MCF 10A (cell line): ENCODE results near the gene HSPH1. TPM values are rescaled to one million over a fixed set of nuclear protein-coding genes. Genes with fewer than 3 reads are reported as not detected.

Source experiments
- BruUV-seq: library from RNA; stranded (reverse); fragments of 400-500 nt; replicated peaks from 2 replicates; lab custom pipeline; 2021; lab: Mats Ljungman, UMichigan
- CTCF ChIA-PET: fragments of 300-600 bp; sonication (Branson Sonifier 250); formaldehyde crosslinking; extraction: SDS; loops from one replicate; lab custom pipeline; 2021; ENCODE audit warnings: antibody characterized with exemption, inconsistent platforms; lab: Yijun Ruan, JAX
- POLR2A ChIA-PET: fragments of 300-600, 350-650 bp; sonication (Branson Sonifier 250); formaldehyde crosslinking; extraction: SDS; loops from one replicate; lab custom pipeline; 2020; ENCODE audit warnings: antibody characterized with exemption, inconsistent platforms; lab: Yijun Ruan, JAX
- DNase-seq: peaks from one replicate; pipeline ENCODE4 v3.0.0-alpha.2; 2018; ENCODE audit not compliant: unreplicated experiment
- H3K27ac Mint-ChIP-seq: one replicate; pipeline ENCODE4 v1.8.0; 2022; ENCODE audit warnings: mild to moderate bottlenecking, low read depth, mixed read lengths; ENCODE audit not compliant: unreplicated experiment
- H3K27me3 Mint-ChIP-seq: one replicate; pipeline ENCODE4 v1.8.0; 2022; ENCODE audit warnings: mixed read lengths; ENCODE audit not compliant: insufficient read depth, unreplicated experiment
- H3K36me3 Mint-ChIP-seq: one replicate; pipeline ENCODE4 v1.8.0; 2022; ENCODE audit warnings: mild to moderate bottlenecking, moderate library complexity, mixed read lengths; ENCODE audit not compliant: insufficient read depth, unreplicated experiment
- H3K4me1 Mint-ChIP-seq: one replicate; pipeline ENCODE4 v1.8.0; 2022; ENCODE audit warnings: mixed read lengths; ENCODE audit not compliant: insufficient read depth, unreplicated experiment
- H3K4me3 Mint-ChIP-seq: one replicate; pipeline ENCODE4 v1.8.0; 2022; ENCODE audit warnings: mild to moderate bottlenecking, moderate library complexity, mixed read lengths; ENCODE audit not compliant: unreplicated experiment
- H3K9me3 Mint-ChIP-seq: one replicate; pipeline ENCODE4 v1.8.0; 2022; ENCODE audit warnings: mixed read lengths; ENCODE audit not compliant: unreplicated experiment
- CTCF ChIP-seq: fragments of 200-600 bp; IDR thresholded peaks from one replicate; pipeline ENCODE4 v1.8.0; 2022; ENCODE audit warnings: antibody characterized with exemption, mild to moderate bottlenecking; ENCODE audit not compliant: unreplicated experiment
- intact Hi-C: fragments of 100-400 bp; cut with micrococcal nuclease; formaldehyde crosslinking; loops from 2 replicates; pipeline ENCODE4 v1.14.1; 2022
- total RNA-seq: library from RNA; stranded (reverse); gene quantifications from 2 replicates; pipeline ENCODE4 v1.2.3, GENCODE V29; 2022

The HSPH1 gene
- total RNA-seq, 1 experiment from 2014 or later: 67.8 TPM

GRCh38 chr13:31119966-31120700, 41.6 kb downstream of the HSPH1 start:
- peak; percentile 20 for DNase-seq
- Mint-ChIP-seq H3K27ac (no peak overlapping the region), H3K36me3 (peaks cover 6% of the 10 kb centered on the region), H3K27me3 (peaks cover 43% of the 10 kb centered on the region), H3K4me3 (no peak overlapping the region), H3K4me1 (no peaks in the 10 kb centered on the region), H3K9me3 (no peaks in the 10 kb centered on the region)
- POLR2A ChIA-PET: no interaction called here
- CTCF ChIA-PET: no interaction called here
- intact Hi-C loops: no loop called here
- no TSS peak for BruUV-seq
- no peak for TF ChIP-seq CTCF

GRCh38 chr13:31119526-31119925, 42.2 kb downstream of the HSPH1 start:
- no peaks in the 10 kb centered on the region for H3K4me1 Mint-ChIP-seq
- H3K36me3 Mint-ChIP-seq: peaks cover 6% of the 10 kb centered on the region
- intact Hi-C loops: no loop called here
- no peak overlapping the region for H3K4me3 Mint-ChIP-seq
- ChIA-PET CTCF (no interaction called here), POLR2A (no interaction called here)
- no peak for TF ChIP-seq CTCF
- H3K27me3 Mint-ChIP-seq: peaks cover 40% of the 10 kb centered on the region
- no peak overlapping the region for H3K27ac Mint-ChIP-seq
- no TSS peak for BruUV-seq
- H3K9me3 Mint-ChIP-seq: no peaks in the 10 kb centered on the region
- no peak for DNase-seq

GRCh38 chr13:31116224-31116623, 45.5 kb downstream of the HSPH1 start:
- Mint-ChIP-seq H3K9me3 (no peaks in the 10 kb centered on the region), H3K27me3 (peaks cover 35% of the 10 kb centered on the region), H3K4me1 (no peaks in the 10 kb centered on the region), H3K27ac (no peak overlapping the region), H3K4me3 (no peak overlapping the region), H3K36me3 (peaks cover 6% of the 10 kb centered on the region)
- no peak for TF ChIP-seq CTCF
- BruUV-seq: no TSS peak
- ChIA-PET POLR2A (interaction anchor here (0.6 to 4.0 kb wide), 13 partner anchors 9 to 498 kb away, joined by 3 to 33 read pairs (median 5); no protein-coding TSS in a partner anchor), CTCF (interaction anchor here (0.6 to 1.3 kb wide), 3 partner anchors 8 to 25 kb away, joined by 3 to 7 read pairs (median 3); no protein-coding TSS in a partner anchor)
- intact Hi-C loops: no loop called here
- DNase-seq: peak; percentile 18

GRCh38 chr13:31115616-31116015, 46.1 kb downstream of the HSPH1 start:
- CTCF ChIA-PET: interaction anchor here (0.7 to 1.3 kb wide), 5 partner anchors 9 to 251 kb away, joined by 3 to 7 read pairs (median 3); no protein-coding TSS in a partner anchor
- Mint-ChIP-seq H3K4me3 (no peak overlapping the region), H3K27me3 (peaks cover 35% of the 10 kb centered on the region), H3K27ac (no peak overlapping the region), H3K9me3 (no peaks in the 10 kb centered on the region), H3K36me3 (peaks cover 6% of the 10 kb centered on the region), H3K4me1 (no peaks in the 10 kb centered on the region)
- POLR2A ChIA-PET: interaction anchor here (0.7 to 4.0 kb wide), 10 partner anchors 9 to 70 kb away, joined by 3 to 33 read pairs (median 6); no protein-coding TSS in a partner anchor
- TF ChIP-seq CTCF: no peak
- no peak for DNase-seq
- BruUV-seq: no TSS peak
- intact Hi-C loops: no loop called here
